Measurements from ENCODE around the gene SIGLEC1.

The SIGLEC1 gene

DNA sequence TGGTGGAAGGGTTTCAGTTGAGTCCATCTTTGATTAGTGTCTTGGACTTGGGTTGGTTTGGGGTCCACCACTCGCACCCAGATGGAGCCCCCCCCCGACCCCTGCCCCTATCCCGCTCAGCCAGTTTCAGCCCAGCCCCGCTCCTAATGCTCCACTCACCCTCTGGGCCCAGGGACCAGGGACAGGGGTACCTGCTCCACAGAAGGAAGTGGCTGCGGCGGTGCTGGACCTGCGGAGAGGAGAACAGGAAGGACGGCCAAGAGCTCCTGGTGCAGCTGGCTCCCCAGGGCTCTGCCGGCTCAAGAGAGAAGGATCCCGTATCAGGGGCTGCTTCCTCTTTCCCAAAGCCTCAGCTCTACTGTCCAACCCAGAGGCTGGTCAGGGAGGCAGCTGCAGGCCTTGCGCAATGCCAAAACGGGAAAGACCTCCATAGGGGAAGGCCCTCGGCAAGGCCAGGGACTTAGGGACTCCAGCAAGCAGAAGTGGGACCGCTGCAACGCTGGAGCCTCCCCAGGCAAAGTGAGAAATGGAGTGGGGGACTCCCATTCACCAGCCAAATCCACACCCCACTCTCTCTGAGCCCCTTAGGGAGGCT, at the start of gene SIGLEC1:
SIGLEC1 (minus strand) TSS at position 322 of the 595 bp plus-strand sequence. CDS start 5,472 bp downstream, outside the sequence.
- DNase-seq = peak; percentile 28

DNA sequence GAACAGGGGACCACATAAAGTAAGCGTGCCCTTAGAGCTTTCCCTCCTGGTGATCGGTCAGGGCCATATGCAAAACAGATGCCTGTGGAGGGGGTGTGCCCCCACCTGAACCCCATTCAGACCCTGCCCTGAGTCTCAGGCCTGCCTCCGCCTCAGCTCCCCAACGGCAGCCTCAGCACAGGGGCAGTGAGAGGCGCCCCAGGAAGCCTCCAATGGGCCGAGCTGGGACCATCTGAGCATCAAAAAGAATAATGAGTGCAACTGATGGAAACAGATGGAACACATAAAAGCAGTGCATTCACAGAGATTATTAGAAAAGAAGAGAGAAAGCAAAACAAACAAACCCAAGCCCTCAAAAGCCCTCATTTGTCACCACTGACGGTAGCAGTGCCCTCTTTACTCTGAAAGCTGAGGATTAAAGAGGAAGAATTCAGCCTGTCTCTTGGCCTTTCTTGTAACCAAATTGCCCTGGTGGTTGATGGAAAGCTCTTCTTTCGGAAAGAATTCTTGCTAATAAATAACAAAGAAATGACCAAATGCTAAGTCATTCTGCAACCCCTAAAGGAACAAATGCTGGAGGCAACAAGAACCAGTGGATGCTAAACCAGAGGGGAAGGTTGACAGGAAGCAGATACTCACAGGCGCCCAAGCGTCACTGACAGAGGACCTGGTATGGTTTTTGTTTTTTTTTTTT, 48.4 kb upstream of the SIGLEC1 start:
- no peak for DNase-seq

DNA sequence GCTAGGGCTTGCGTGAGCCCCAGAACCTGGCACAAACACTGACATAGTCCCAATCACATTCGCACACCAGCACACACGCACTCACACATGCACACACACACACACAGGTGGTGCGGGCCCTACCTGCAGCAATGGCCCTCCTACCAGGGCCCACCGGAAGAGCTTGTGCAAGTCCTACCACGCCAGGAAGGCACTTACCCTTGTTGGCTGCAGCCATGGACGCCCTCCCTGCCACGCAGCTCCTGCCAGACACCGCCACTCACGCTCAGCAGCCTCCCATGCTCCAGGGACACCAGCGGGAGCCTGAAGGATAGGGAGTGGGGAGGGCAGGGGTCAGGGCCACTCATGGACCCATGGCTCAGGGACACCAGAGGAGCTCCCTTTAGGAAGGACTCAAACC, 47.5 kb upstream of the SIGLEC1 start:
- no peak for DNase-seq

DNA sequence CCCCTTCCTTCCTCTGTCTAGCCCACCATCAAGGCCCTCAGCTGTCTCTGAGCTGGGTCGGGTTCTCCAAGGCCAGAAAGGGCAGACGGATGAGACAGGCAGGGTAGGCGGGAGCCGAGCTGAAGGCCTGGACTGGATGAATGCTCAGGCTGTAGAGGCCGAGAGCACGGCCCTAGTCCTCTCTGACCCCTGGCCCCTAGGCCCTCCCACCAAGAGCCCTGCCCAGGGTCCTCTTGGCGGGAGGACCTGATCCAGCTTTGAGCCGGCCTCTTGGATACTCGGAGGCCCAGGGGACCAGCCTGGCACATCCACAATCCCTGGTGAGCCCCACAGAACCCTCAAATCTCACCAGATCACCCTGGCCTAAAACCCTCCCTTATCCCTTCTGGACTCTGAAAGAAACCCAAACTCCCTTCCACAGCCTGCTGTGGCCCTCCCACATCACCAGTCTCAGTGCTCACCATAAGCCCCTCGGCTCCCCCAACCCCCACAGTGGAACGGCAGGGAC, 47.0 kb upstream of the SIGLEC1 start:
- DNase-seq = no peak

DNA sequence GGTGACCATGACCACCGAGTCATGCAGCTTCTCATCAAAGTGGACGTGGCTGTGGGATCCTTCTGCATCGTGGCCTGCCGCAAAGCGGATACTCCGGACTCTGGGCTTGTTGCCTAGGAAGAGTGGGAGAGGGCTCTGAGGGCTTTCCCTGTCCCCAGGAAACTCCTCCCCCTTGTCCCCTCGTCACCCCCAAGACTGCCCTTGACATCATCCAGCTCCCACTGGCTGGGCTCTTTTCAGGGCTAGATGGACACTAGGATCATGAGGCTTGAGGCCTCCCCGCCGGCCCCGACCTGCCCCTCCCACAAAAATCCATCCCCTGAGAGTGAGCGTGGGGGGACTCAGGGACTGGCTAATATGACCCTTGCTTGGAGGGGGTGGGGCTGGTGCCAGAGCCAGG, 46.2 kb upstream of the SIGLEC1 start:
- DNase-seq = no peak

DNA sequence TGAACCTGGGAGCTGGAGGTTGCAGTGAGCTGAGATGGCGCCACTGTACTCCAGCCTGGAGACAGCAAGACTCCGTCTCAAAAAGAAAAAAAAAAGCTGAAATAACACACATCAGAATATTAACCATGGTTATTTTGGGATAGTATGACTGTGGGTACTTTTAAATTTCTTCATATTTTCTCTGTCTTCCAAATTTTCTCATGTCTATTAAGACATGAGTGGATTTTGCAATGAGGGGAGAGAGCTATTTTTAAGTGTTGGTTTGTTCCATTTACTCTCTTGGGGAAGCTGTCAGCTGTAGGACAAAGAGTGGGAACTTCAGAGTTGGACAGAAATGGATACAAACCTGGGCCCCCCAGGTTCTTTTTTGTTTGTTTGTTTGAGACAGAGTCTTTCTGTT, 44.9 kb upstream of the SIGLEC1 start:
- DNase-seq = no peak

DNA sequence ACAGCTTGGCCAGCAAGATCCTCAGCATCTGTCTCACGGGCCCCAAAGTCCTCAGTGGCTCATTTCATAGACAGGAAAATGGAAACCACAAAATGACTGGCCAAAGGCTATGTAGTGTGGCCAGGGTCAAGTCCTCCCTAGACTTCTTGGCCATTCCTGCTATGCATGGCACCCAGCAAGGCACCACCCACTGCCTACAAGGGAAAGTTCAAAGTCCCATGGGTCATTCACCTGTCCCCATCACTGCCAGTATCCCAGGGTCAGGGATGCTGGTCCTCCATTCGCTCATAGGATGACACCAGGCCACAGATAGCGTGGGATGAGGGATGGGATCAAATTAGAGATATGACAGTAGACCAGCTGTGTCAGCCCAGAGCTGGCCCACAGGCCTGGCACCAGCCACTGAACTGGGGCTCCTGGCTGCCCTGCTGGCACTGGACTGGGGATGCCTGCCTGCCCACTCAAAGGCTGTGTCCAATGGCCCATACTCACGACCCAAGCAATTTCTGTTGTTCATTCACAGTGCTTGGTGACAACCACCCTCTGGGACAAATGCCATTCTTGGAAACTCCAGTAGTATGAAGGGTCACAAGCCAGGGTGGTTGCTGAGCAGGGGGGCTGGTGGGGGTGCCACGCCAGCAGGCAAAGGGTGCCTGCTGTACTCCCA, 43.5 kb upstream of the SIGLEC1 start:
- DNase-seq = no peak

DNA sequence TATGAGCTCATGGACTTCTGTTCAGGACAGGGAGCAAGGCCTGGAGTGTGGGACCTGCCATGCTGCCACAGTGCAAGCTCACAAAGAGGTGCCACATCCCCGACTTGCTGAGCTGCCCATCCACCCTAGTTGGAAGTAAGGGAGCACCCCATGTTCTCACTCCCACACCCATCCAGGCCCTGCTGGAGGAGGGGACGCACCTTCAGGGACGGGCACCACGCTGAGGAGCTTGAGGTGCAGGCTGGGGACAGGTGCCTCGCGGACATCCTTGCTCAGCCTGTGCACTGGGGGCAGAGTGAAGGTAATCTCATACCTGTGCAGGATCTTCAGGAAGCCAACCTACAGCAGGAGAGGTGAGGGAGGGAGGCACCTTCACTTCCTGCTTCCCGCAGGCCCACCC, 42.9 kb upstream of the SIGLEC1 start:
- no peak for DNase-seq

DNA sequence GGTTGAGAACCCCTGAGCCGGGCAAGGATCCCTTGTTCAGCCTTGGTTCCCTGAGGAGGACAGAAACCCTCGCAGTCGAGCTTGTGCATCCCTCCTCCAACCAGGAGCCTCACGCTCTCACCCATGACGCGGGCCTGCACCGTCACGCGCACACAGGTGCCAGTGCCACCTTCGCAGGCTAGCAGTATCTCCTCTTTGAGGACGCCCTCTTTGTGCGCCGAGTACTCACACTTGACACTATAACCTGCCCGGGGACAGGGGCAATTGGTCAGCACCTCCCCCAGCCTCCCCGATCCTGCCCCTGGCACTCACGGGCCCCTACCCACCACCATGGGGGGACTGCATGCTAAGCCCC, 41.9 kb upstream of the SIGLEC1 start:
- DNase-seq = no peak

DNA sequence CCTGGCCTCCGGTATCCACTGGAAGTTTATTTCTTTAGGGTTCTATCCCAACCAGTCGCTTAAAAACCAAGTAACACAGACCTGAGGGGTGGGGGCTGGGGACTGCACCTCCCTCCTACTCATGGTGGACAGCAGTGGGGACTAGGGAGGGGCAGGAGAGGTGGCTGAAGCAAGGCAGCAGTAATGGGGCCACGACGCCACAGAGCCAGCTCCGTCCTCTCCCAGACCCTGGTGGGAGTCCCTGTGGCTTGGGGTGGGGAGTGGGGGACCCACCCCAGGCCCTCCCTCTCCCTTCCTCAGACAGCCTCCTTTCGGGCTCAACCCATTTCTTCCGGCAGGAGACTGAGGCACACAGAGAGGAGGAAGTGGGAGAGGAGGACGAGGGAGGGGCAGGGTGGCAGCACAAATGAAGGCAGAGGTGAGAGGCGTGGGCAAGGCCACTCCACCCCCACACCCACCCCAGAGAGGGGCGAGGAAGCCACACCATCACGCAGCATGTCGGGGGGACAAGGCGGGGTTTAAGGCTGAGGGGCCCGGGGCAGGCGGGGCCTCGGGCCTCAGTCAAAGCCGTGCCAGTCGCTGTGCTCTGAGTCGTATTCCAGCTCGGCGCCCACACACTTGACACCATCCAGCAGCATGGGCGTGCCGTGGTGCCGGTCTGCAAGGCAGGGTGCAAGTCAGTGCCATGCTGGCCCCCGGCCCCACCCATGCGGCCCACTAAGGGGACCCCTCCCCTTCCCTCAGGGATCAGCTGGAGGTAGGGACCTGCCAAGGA, 41.3 kb upstream of the SIGLEC1 start:
- no peak for DNase-seq

DNA sequence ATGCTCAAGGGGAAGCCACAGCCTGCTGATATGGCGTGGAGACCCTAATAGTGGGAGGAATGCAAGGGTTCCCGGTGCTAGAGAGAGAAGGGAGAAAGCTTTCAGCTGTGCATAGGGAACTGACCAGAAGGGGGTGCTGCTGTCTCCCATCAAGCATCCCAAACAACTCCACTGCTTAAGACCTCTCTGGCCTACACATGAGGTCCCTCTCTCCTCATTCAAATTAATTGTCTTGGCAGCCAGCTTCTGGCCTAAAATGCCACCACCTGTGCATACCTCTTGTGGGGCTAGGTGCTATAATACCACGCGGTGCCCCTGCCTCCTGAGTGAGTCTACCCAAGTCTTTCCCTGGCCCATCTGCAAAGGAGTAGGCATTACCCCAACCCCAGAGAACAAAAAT, 40.7 kb upstream of the SIGLEC1 start:
- peak; percentile 75 for DNase-seq

DNA sequence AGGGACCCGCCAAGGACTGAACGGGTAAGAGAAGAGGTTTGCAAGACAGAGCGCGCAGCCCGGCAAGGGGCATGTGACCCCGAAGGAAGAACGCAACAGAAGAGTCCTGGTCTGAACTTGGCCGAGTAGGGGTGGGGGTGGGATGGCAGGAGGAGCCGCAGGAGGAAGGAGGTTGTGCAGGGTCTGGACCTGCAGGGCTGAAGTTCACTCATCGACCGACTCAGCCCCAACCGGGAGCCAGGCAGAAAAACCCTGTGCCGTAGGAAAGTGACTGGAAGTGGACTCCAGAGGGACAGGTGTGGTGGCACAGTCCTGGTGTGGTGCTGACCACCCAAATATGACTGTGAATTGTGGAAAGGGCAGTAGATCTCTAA, 40.0 kb upstream of the SIGLEC1 start:
- DNase-seq = no peak

DNA sequence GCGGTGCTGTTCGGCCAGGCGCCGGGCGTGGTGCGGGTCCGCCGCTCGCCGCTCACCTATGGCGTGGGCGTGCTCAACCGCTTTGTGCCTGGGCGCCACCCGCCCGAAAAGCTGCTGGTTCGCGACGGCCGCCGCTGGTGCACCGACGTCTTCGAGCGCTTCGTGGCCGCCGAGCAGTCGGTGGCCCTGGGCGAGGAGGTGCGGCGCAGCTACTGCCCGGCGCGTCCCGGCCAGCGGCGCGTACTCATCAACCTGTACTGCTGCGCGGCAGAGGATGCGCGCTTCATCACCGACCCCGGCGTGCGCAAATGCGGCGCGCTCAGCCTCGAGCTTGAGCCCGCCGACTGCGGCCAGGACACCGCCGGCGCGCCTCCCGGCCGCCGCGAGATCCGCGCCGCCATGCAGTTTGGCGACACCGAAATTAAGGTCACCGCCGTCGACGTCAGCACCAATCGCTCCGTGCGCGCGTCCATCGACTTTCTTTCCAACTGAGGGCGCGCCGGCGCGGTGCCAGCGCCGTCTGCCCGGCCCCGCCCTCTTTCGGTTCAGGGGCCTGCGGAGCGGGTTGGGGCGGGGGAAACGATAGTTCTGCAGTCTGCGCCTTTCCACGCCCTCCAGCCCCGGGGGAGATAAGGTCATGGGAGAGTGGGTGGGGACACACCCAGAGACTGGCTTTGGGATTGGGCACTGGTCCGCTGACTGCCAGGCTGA, 39.4 kb upstream of the SIGLEC1 start:
- DNase-seq = peak; percentile 70

DNA sequence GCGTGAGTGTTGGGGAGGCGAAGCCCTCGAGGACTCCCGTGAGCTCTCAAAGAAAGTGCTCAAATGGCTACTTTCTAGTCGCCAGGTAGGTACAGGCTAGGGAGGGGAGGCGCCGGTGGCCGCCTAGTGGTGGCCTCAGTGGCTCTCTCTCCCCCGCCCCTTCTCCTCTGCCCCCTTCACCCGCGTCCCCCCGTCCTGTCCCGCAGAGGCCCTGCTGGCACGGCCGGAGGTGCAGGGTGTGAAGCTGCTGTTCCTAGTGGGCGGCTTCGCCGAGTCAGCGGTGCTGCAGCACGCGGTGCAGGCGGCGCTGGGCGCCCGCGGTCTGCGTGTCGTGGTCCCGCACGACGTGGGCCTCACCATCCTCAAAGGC, 38.9 kb upstream of the SIGLEC1 start:
- no peak for DNase-seq

DNA sequence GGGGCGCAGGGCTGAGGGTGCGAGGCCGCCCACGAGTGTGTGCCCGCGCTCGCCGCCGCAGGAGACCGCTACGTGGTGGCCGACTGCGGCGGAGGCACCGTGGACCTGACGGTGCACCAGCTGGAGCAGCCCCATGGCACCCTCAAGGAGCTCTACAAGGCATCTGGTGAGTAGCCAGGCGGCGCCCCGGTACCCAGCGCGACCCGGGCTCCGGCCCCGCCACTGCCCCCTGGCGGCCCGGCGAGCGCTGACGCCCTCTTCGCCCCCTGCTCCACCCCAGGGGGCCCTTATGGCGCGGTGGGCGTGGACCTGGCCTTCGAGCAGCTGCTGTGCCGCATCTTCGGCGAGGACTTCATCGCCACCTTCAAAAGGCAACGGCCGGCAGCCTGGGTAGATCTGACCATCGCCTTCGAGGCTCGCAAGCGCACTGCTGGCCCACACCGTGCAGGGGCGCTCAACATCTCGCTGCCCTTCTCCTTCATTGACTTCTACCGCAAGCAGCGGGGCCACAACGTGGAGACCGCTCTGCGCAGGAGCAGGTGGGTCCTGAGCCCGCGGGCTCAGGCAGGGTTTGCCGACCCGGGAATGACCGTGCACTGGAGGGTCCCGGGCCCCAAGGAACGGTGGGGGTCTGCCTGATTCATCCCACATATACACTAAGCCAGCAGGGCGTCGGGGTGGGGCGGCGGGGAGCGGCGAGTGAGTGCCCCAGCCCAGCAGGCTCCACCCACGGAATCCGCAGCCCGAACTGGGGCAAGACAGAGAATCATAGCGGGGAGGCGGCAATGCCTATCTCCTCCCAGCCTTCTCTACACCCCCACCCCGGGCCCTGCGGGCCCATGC, 37.5 kb upstream of the SIGLEC1 start:
- peak; percentile 19 for DNase-seq

DNA sequence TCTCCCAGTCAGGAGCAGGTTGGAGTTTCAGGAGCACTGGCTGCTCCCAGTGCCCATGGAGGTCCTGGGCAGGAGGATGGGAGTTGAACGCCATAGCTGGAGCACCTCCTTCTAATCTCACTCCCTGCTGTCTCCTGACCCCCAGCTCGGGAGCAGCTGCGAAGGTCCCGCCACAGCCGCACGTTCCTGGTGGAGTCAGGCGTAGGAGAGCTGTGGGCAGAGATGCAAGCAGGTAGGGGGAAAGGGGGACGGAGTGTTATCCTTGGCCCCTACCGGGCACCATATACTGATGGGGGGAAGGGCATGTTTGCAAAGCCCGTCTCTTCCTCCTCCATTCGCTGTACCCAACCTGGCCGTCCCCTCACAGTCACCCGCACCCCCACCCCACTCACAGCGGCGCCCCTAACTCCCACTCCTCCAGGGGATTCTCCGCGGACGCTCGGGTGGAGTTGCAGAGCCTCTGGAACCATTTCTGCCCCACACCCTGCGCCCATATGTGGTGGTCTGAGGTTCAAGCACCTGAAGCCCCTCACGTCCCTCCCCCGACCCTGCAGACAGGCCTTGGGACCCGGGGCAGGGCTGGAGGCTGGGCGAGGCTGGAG, 36.8 kb upstream of the SIGLEC1 start:
- no peak for DNase-seq

DNA sequence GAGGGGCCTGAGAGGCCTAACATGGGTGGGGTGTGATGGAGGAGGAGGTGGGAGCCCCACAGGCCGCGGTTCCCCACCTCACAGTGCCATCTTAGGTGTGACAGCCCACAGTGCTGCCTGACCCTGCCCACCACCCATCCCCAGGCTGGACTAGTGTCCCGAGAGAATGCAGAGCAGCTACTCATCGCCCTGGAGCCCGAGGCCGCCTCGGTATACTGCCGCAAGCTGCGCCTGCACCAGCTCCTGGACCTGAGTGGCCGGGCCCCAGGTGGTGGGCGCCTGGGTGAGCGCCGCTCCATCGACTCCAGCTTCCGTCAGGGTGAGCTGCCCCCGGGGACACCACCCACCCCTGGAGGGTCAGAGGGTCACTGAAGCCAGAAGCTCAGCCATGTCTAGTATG, 35.7 kb upstream of the SIGLEC1 start:
- DNase-seq = no peak

DNA sequence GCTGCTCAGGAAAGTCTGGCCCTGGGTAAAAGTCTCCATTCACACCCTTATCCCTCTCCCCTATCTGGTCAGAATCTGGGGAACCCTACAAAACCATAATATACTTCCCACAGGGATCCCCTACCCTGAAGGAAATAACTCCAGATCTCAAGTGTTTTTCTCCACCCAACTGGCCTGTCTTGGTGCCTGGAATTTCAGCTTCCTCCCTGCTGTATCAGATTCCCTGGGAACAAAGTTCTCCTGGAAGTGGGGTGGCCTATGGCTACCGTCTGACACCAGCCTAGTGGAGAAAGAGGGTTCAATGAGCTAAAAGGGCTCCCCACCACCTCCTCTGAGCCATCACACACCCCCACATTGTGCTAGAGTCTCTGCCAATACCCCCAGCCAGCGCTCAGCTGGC, 35.1 kb upstream of the SIGLEC1 start:
- DNase-seq = no peak

DNA sequence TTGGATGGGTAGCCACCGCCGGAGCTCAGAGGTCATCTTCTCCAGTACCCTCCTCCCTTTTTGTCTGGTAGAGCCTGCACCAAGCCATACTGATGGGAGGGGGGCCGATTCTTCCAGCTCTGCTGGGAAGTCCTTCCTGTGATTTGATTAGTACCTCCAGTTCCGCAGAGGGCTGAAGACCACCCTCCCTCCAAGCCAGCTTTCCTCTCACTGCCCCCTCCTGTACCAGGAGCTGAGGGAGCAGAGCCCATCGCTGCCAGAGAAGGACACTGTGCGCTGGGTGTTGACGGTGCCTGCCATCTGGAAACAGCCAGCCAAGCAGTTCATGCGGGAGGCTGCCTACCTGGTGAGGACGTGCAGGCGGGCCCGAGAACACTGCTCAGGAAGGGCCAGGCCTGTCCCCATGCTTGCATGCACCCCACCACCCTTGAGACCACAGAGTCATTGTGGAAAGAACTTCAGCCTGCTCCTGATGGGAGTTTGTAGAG, 33.3 kb upstream of the SIGLEC1 start:
- DNase-seq = no peak

DNA sequence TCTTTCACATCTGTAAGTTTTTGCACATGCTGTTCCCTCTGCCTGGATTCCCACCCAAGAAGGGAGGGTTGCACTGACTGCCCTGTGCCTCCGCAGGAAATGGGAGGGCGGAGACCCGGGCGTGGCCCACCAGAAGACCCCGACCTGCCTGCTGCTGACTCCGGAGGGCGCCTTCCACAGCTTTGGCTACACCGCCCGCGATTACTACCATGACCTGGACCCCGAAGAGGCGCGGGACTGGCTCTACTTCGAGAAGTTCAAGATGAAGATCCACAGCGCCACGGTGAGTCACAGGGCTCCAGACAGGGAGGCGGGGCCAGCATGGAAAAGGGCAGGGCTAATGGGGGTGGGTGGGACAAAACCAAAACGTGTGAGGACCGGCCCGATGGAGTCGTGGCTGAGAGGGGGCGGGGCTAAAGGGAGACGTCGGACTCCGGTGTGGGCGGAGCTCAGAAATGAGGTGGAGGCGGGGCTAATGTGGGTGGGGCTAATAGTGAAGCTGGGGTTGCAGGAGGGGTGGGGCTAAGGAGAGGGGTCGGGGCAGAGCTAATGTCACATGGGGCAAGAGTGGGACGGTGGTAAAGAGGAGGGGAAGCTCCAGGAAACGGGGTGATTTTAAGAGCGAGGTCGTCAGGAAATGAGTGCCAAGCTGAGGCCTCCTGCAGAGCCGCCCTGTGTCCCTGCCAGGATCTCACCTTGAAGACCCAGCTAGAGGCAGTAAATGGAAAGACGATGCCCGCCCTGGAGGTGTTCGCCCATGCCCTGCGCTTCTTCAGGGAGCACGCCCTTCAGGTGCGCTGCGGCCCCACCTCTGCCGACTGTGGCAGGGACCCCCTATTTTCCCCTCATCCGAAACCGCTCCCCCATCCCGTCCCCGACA, 32.6 kb upstream of the SIGLEC1 start:
- DNase-seq = peak; percentile 86
